GM21528 (cell line): ENCODE data around the gene TRIM3.

Experiments used
- ATAC-seq: cut with Tn5 transposase; IDR thresholded peaks from one replicate; pipeline ENCODE4 v1.9.1; 2021; ENCODE audit warnings: mild to moderate bottlenecking, moderate library complexity; ENCODE audit not compliant: unreplicated experiment, low FRiP score

TRIM3 gene

GRCh38 chr11:6404342-6405051, 69.2 kb downstream of the TRIM3 start:
- ATAC-seq, result no peak

DNA sequence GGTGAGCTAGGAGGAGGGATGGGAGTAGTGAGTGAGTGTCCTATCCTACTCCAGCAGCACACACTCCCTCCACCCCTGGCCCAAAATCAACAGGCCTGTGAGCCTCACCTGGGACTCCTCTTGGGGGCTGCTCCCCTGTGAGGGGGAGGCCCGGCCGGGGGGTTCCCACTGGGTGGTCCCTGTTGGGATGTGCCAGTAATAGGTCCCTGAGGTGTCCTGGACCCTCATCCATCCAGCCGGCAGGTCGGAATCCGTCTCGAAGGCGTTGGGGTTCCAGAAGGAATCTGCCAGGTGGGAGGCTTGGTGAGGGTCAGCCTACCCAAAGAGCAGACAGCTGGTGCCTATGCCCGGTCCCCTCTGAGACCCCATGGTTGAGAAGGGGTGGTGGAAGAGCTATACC, 70.2 kb downstream of the TRIM3 start:
- ATAC-seq, result no peak

DNA sequence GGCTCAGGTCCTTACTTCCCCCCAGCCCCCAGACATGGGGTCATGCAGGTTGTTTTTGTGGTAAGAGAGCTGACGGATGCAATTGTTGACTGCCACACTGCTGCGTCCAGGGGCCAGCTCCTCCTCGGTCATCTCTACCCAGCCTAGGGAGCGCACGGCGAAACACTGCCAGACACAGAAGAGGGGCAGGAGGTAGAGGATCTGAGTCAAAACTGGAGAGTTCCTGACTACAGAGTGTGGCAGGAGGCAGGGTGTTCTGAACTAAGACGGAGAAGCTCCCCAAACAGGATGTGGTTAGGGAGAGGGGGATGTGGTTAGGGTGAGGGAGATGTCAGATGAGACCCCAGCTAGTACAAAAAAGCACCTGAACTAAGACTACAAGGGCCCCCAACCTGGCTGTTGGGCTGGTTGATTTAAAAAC, 71.2 kb downstream of the TRIM3 start:
- ATAC-seq, result peak; percentile 94

DNA sequence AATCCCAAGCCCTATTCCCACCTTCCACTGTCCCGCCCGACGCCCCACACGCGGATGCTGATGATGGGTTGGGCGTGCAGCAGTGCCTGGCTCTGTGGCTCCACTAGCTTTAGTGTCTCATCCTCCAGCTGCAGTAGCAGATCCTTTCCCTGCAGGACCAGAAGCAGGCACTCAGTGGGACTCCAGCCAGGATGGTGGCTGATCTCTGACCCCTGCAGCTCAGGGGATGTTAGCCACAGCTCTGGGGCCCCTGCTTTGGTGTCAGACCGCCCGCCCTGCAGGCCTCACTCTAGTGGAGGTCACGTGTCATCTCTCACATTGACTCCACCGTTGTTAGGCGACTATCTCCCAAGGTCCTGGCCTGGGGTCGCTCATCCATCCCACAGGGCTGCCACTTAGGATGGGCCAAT, 71.7 kb downstream of the TRIM3 start:
- peak; percentile 35 for ATAC-seq

GRCh38 chr11:6401464-6401863, 72.3 kb downstream of the TRIM3 start:
- no peak for ATAC-seq

GRCh38 chr11:6400431-6401345, 73.1 kb downstream of the TRIM3 start:
- no peak for ATAC-seq
